Nephron progenitor cell (in vitro differentiated cells): Measurements from ENCODE around the gene MYCBP.

Experiments used
- DNase-seq: peaks from one replicate; pipeline ENCODE4 v3.0.0; 2021
- H3K27ac Mint-ChIP-seq: 2 replicates; pipeline ENCODE4 v1.8.0; 2021; ENCODE audit warnings: mild to moderate bottlenecking, moderate library complexity, mixed read lengths
- H3K27me3 Mint-ChIP-seq: 2 replicates; pipeline ENCODE4 v1.8.0; 2021; ENCODE audit warnings: mild to moderate bottlenecking, low read depth, mixed read lengths; ENCODE audit not compliant: poor library complexity
- H3K36me3 Mint-ChIP-seq: 2 replicates; pipeline ENCODE4 v1.8.0; 2021; ENCODE audit warnings: low read depth, mixed read lengths
- H3K4me1 Mint-ChIP-seq: 2 replicates; pipeline ENCODE4 v1.8.0; 2021; ENCODE audit warnings: mixed read lengths
- H3K4me3 Mint-ChIP-seq: 2 replicates; pipeline ENCODE4 v1.8.0; 2021; ENCODE audit warnings: mild to moderate bottlenecking, moderate library complexity, mixed read lengths
- H3K9me3 Mint-ChIP-seq: 2 replicates; pipeline ENCODE4 v1.8.0; 2021; ENCODE audit warnings: mild to moderate bottlenecking, moderate library complexity, mixed read lengths
- CTCF ChIP-seq: fragments of 200-600 bp; sonication (generic); IDR thresholded peaks from 2 replicates; pipeline ENCODE4 v1.5.0; 2021; ENCODE audit warnings: antibody characterized with exemption

The MYCBP gene

GRCh38 chr1:38826886-38827285, 46.3 kb downstream of the MYCBP start:
- TF ChIP-seq CTCF, result no peak
- H3K27ac Mint-ChIP-seq, result no peak overlapping the region
- H3K36me3 Mint-ChIP-seq, result no peaks in the 10 kb centered on the region
- no peak for DNase-seq
- peaks cover 37% of the 10 kb centered on the region for H3K27me3 Mint-ChIP-seq
- peaks cover 28% of the 10 kb centered on the region for H3K4me1 Mint-ChIP-seq
- no peaks in the 10 kb centered on the region for H3K9me3 Mint-ChIP-seq
- no peak overlapping the region for H3K4me3 Mint-ChIP-seq

- no peak overlapping the region for H3K4me3 Mint-ChIP-seq
- peaks cover 30% of the 10 kb centered on the region for H3K4me1 Mint-ChIP-seq
- DNase-seq, result no peak
- H3K27ac Mint-ChIP-seq, result no peak overlapping the region
- no peak for TF ChIP-seq CTCF
- H3K36me3 Mint-ChIP-seq, result no peaks in the 10 kb centered on the region
- no peaks in the 10 kb centered on the region for H3K9me3 Mint-ChIP-seq
- peaks cover 44% of the 10 kb centered on the region for H3K27me3 Mint-ChIP-seq
Observed at GRCh38 chr1:38826262-38826661, 46.9 kb downstream of the MYCBP start.

- H3K27me3 Mint-ChIP-seq, result peaks cover 51% of the 10 kb centered on the region
- no peak overlapping the region for H3K4me3 Mint-ChIP-seq
- TF ChIP-seq CTCF, result no peak
- H3K27ac Mint-ChIP-seq, result no peak overlapping the region
- H3K36me3 Mint-ChIP-seq, result no peaks in the 10 kb centered on the region
- no peak for DNase-seq
- peaks cover 8% of the 10 kb centered on the region for H3K9me3 Mint-ChIP-seq
- H3K4me1 Mint-ChIP-seq, result peaks cover 42% of the 10 kb centered on the region
Observed at GRCh38 chr1:38820860-38821259, 52.3 kb downstream of the MYCBP start.

- H3K36me3 Mint-ChIP-seq, result no peaks in the 10 kb centered on the region
- H3K27me3 Mint-ChIP-seq, result peaks cover 51% of the 10 kb centered on the region
- H3K27ac Mint-ChIP-seq, result no peak overlapping the region
- TF ChIP-seq CTCF, result no peak
- DNase-seq, result no peak
- peaks cover 56% of the 10 kb centered on the region for H3K4me1 Mint-ChIP-seq
- peak overlapping the region; percentile 75 for H3K4me3 Mint-ChIP-seq
- peaks cover 8% of the 10 kb centered on the region for H3K9me3 Mint-ChIP-seq
Observed at GRCh38 chr1:38819516-38819915, 53.6 kb downstream of the MYCBP start.

GRCh38 chr1:38819040-38819439, 54.1 kb downstream of the MYCBP start:
- H3K27me3 Mint-ChIP-seq, result peaks cover 56% of the 10 kb centered on the region
- no peaks in the 10 kb centered on the region for H3K36me3 Mint-ChIP-seq
- H3K9me3 Mint-ChIP-seq, result peaks cover 8% of the 10 kb centered on the region
- no peak for TF ChIP-seq CTCF
- H3K4me3 Mint-ChIP-seq, result peak overlapping the region; percentile 75
- H3K27ac Mint-ChIP-seq, result no peak overlapping the region
- DNase-seq, result no peak
- H3K4me1 Mint-ChIP-seq, result peaks cover 61% of the 10 kb centered on the region

GRCh38 chr1:38818175-38818976, 54.8 kb downstream of the MYCBP start:
- peak; percentile 93 for DNase-seq
- TF ChIP-seq CTCF, result peak; percentile 80
- peaks cover 8% of the 10 kb centered on the region for H3K9me3 Mint-ChIP-seq
- no peak overlapping the region for H3K27ac Mint-ChIP-seq
- no peaks in the 10 kb centered on the region for H3K36me3 Mint-ChIP-seq
- peak overlapping the region; percentile 75 for H3K4me3 Mint-ChIP-seq
- H3K27me3 Mint-ChIP-seq, result peaks cover 63% of the 10 kb centered on the region
- H3K4me1 Mint-ChIP-seq, result peaks cover 67% of the 10 kb centered on the region
